Hypothalamus (tissue), 51 donors: ENCODE results near the gene CNOT3.
"Not testable (repeated sequence)": the region's sequence is repeated elsewhere in the genome, so short reads cannot be mapped to it uniquely, and the experiment has no call there.

Experiments used
- DNase-seq, 51 donors: peaks; one replicate each; lab custom pipeline; 2025; lab: John Stamatoyannopoulos, UW

The CNOT3 gene

DNA sequence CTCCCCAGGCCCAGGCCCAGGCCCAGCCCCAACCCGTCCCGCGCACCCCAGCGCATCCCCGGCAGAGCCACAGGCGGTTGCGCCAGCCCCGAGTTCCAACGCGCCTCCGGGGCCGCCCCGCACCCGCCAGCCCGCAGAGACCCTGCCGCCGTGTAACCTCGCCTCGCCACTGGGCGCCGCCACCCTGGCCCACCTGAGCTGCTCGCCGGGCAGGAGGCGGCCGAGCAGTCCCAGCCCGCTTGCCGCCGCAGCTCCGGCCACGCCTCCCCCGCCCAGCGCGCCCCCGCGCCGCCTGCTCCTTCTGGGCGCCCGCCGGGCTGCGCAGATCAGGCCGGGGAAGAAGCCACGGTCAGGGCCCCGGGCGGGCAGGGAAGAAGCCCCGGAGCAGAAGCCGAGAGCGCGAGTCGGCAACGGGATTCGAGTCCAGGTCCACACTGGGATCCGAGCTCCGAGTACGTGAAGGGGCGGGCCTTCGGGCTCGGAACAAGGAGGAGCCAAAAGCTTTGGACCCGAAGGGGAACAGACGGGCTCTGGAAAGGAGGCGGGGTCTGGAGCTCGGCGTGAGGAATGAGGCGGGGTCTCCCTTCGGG, 51.7 kb downstream of the CNOT3 start, which contains the start of gene MBOAT7:
Gene MBOAT7, minus strand, starts transcription at position 436 of the 590 bp plus-strand sequence. CDS start 1,072 bp downstream, outside the sequence.
- DNase-seq: no peak

DNA sequence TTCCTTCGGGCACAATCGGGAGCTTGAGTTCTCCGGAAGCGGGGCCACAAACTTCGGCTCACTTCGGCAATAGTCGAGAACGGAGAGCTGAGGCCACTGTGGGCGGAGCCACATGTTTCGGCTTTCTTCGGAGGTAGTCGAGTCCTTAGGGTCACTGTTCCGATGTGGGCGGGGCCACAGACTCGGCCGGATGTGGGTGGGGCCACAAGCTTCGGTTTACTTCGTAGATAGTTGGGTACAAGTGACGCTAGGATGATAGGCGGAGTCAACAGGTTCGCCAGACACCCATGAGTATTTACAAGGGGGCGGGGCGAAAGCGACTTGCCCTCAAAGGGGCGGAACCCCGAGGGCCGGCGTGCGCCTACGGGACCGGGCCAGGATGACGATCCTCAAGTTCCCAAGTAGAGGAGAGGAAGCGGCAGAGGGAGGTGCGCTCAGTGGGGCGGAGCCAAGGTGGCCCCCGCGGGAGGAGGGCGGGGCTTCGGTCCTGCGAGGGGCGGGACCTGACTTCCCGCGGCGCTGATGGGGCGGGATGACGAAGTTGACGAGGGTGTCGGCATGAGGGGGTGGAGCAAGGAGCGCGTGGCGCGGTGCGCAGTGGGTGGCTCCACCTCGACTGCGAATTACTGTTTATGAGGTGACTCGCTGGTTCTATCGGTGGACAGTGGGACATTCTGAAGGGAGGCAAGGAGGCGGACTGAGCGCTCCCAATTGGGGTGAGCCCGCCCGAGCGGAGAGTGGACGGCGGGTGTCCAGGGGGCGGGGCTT, 52.4 kb downstream of the CNOT3 start:
- DNase-seq: peak; percentile 98 to 100 (median 100)

DNA sequence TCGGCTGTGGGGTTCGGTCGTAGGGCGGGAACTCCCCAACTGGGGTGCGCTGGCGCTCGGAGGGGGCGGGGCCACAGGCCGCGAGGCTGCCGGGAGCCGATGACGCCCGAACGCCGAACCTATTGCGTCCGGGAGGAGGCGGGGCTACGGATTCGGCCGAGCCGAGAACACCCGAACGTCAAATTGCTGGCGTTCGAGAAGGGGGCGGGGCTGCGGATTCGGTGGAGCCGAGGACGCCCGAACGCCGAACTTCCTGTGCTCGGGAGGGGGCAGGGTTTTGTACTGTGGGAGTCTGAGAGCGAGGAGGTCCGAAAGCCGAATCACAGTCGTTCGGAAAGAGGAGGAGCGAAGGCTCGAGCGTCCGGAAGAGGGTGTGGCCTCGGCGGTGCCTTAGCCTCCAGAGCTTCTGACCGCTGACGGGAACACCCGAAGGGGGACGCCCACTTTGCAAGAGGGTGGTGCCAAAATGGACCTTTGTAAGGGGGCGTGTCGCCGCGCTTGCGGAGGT, 53.0 kb downstream of the CNOT3 start:
- peak; percentile 95 to 100 (median 99) for DNase-seq

- peak in 44 of 51 donors; percentile 39 to 98 (median 90) for DNase-seq
Observed at GRCh38 chr19:54191011-54191810, 53.6 kb downstream of the CNOT3 start, which contains the start of gene TSEN34. TSS of gene TSEN34 (plus strand) at chr19:54191308. CDS start at chr19:54191365, 57 bp downstream.

DNA sequence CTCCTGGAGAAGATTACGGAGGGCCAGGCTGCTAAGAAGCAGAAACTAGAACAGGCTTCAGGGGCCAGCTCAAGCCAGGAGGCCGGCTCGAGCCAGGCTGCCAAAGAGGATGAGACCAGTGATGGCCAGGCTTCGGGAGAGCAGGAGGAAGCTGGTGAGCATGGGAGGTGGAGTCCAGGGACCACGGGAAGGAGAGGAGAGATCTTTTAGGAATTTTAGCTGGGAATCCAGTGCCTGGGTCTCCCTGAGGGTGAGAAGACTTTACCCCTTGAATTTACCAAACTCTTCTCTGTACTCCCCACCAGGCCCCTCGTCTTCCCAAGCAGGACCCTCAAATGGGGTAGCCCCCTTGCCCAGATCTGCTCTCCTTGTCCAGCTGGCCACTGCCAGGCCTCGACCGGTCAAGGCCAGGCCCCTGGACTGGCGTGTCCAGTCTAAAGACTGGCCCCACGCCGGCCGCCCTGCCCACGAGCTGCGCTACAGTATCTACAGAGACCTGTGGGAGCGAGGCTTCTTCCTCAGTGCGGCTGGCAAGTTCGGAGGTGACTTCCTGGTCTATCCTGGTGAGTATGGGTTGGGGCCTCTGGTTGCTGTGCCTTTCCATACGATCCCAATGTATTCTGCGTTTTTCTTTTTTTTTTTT, 54.4 kb downstream of the CNOT3 start:
- peak in 1 of 51 donors; percentile 47 for DNase-seq

GRCh38 chr19:54193011-54193410, 55.4 kb downstream of the CNOT3 start:
- DNase-seq: no peak

- not testable (repeated sequence) for DNase-seq
Observed at GRCh38 chr19:54194463-54194862, 56.9 kb downstream of the CNOT3 start.

DNA sequence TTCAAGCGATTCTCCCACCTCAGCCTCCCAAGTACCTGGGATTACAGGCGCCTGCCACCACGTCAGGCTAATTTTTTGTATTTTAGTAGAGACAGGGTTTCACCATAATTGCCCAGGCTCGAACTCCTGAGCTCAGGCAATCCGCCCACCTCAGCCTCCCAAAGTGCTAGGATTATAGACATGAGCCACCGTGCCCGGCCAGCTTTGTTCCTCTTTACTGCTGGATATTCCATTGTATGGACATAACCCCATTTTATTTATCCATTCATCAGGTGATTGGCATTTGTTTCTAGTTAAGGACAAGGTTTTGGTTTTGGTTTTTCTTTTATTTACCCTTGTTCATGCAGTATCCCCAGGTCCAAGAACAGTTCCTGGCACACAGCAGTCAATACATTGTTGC, 59.0 kb downstream of the CNOT3 start:
- no peak for DNase-seq

DNA sequence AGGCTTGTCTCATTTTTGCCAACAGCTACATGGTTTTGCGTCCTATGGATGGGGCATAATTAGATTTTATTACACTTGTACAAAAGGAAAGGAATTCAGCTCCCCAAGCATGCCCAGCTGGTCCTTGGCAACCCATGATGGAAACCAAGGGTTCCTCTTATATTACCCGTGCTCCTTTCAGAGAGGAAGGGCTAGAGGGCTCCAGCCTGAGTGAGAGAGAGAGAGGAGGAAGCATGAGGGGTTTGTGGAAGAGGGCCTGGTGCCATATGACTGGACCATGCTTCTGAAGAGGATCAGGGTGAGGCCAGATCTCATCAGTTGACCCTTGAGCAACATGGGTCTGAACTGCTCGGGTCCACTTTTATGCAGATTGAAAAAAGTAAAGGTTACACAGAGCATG, 59.6 kb downstream of the CNOT3 start:
- DNase-seq: no peak

- DNase-seq: no peak
Observed at GRCh38 chr19:54199401-54199800, 61.8 kb downstream of the CNOT3 start.

DNA sequence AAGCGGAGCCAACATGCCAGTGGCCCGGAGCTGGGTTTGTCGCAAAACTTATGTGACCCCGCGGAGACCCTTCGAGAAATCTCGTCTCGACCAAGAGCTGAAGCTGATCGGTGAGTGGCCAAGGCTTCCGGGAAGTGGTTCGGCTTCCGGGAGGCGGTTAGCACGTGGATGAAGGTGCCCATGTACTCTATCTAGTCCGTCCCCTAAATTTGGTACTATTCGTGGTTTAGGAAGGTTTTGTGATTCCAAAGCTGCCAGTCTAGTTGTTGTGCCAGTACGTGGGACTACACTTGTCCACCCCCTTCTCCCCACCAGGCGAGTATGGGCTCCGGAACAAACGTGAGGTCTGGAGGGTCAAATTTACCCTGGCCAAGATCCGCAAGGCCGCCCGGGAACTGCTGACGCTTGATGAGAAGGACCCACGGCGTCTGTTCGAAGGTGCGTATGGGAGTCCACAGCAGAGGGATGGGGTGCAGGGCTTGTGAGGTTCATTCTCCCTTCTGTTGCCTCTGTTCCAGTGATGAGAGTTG, 63.7 kb downstream of the CNOT3 start:
- no peak for DNase-seq

DNA sequence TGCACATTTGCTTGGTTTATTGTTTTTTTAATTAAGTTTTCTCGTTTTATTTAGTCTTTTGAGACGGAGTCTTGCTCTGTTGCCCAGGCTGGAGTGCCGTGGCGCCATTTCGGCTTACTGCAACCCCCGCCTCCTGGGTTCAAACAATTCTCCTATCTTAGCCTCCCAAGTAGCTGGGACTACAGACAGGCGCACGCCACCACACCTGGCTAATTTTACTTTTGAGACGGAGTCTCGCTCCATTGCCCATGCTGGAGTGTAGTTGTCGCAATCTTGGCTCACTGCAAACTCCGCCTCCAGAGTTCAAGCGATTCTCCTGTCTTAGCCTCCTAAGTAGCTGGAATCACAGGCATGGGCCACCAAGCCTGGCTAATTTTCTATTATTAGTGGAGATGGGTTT, 64.4 kb downstream of the CNOT3 start:
- no peak for DNase-seq

DNA sequence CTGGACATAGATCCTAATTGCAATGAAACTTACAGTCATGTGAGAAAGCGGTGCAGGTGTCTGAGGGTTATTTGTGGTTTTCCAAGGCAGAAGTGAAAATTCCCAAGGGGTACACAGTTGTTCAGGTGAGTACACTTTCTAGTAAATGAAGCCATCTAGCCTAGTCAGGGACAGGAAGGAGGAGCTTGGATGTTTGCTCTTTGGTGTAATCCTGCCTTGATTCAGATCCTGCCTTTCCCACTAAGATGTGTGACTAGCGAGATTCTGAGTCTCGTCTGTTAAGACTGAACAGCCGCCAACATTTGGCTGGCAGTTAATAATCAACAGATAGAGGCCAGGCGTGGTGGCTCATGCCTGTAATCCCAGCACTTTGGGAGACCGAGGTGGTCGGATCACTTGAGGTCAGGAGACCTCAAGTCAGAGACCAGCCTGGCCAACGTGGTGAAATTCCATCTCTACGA, 65.6 kb downstream of the CNOT3 start:
- no peak for DNase-seq

DNA sequence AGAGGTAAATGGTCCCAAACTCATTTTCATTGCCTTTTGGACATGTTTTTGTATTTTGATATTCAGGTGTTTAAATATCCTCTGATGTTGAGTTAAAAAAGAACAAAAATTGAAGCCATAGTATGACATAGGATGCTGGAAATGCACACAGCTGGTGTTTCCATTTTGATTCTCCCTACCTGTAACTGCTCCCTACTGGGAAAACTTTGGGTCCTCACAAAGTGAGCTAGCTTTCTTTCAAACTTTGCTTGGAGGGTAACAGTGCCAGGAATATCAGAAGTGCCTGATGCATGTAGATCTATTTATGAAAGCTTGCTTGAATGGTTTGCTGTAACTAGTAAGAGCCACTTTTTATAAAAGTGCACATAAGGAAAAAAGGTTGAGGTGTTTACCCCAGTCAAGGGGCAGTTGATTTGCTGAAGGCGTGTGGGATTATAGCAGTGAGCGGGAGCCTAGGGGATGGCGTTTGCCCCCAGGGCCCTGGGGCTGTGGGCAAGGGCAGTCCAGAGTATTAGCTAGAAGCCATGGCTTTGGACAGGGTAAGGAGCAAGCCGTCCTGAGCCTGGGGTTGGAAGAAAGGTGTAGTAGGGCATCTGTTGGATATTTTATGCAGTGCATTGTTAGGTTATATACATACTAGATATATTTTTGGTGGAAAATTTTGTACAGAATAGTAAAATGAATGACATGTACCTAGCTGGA, 67.4 kb downstream of the CNOT3 start:
- DNase-seq: no peak
